Subcutaneous preadipocyte (primary cell): ENCODE data around the gene GPR25. TPM values are rescaled to one million over a fixed set of nuclear protein-coding genes. Genes with fewer than 3 reads are reported as not detected.

Experiments
- total RNA-seq: library from RNA; depleted of rRNA; stranded (reverse); fragments of >200 nt; gene quantifications from 2 replicates; pipeline ENCODE4 v1.2.3, GENCODE V29; 2012

Gene GPR25, protein sequence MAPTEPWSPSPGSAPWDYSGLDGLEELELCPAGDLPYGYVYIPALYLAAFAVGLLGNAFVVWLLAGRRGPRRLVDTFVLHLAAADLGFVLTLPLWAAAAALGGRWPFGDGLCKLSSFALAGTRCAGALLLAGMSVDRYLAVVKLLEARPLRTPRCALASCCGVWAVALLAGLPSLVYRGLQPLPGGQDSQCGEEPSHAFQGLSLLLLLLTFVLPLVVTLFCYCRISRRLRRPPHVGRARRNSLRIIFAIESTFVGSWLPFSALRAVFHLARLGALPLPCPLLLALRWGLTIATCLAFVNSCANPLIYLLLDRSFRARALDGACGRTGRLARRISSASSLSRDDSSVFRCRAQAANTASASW
- not detected in 2 replicates for total RNA-seq

DNA sequence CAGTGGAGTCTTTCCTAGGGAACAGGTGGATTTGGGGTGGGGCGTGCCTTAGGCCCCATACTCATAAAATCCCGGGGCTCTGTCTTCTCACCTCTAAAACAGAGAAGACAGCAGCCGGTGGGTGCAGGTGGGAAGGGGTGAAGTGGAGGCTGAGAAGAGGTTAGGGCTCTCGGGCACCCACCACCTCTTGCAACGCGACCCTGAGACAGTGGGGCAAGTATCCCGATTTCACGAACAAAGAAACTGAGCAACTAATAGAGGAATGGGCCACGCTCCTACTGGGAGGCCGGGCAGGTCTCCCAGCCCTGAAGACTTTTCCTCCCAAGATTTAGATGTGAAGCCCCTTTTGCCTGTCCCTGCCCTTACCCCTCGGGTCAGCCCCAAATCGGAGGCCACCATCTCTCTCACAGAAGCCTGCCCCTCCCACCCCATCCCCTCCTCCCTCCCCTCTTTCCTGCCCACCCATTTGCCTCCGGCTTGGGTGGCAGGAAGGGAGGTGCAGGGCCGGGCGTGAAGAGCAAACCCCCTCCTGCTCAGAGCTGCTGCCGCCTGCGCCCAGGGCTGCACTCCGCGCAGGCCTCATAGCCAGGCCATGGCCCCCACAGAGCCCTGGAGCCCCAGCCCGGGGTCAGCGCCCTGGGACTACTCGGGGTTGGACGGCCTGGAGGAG, at the start of gene GPR25:
Gene GPR25 (plus strand): TSS at position 536 of the 670 bp plus-strand sequence. CDS start 57 bp downstream, at position 593.

DNA sequence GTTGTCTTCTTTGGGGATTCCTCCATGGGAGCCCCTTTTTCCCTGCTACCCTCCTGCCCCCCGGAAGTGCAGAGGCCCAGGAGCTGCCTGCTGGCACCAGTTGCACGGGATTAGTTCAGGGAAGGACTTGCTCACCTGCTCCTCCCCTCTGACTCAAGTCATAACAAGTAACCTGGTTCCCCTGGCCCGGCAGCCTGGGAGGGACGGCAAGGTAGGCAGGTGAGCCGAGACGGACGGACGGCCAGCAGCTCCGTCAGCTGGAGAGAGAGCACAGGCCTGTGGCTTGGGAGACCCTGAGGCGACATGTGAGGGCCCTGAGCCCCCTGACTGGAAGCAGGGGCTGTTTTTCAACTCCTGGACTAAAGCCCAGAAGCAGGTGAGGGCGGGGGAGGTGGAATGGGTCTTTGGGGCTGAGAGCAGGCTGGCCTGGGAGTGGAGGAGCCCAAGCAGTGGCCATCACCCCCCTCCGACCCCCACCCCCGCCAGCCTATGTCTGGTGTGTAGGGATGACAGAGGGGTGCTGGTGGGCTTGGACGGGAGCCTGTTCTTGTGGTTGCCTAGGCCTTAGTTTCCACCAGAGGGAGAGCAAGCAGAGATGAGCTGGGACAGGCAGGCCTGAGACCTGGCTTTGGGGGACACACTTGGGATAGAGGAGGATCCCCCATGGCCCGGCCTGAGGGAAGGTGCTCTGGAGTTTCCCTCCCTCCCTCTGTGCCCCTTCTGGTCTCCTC, 22.1 kb downstream of the GPR25 start, which contains the start of gene INAVA:
Gene INAVA (plus strand): TSS at position 189 of the 731 bp plus-strand sequence. CDS start 3,501 bp downstream, outside the sequence.

Other genes starting within 250 kb of the GPR25 start
- 9.6 and 10.2 TPM in 2 replicates for gene DDX59, start 203.1 kb upstream of the GPR25 start, total RNA-seq
- 23.9 and 37.3 TPM in 2 replicates for gene CAMSAP2, start 134.1 kb upstream of the GPR25 start, total RNA-seq
- not detected in 2 replicates for gene INAVA, start 21.9 kb downstream of the GPR25 start, total RNA-seq
- gene KIF21B, start 150.7 kb downstream of the GPR25 start, total RNA-seq: under 0.01 TPM in 2 replicates
- gene CACNA1S, start 239.4 kb downstream of the GPR25 start, total RNA-seq: not detected in 2 replicates